WTC11 (cell line): ENCODE measurements around the gene TIGD7. TPM values are rescaled to one million over a fixed set of nuclear protein-coding genes. Genes with fewer than 3 reads are reported as not detected.

Source experiments
- ATAC-seq: fragments of 200-7000 bp; cut with Tn5 transposase; 2 replicates; pipeline ENCODE4 v1.10.0; 2021; ENCODE audit warnings: mild to moderate bottlenecking, moderate library complexity
- CTCF ChIA-PET: fragments of 300-600 bp; sonication (Branson Sonifier 250); formaldehyde crosslinking; loops from one replicate; lab custom pipeline; 2021; ENCODE audit warnings: antibody characterized with exemption; lab: Charles Lee
- POLR2A ChIA-PET: fragments of 350-600 bp; sonication (Branson Sonifier 250); formaldehyde crosslinking; loops from one replicate; lab custom pipeline; 2021; ENCODE audit warnings: antibody characterized with exemption; lab: Charles Lee
- DNase-seq: peaks from one replicate; pipeline ENCODE4 v3.0.0; 2021; ENCODE audit warnings: low spot score
- H3K27ac Mint-ChIP-seq: 2 replicates; pipeline ENCODE4 v1.8.0; 2021; ENCODE audit warnings: mixed read lengths
- H3K27me3 Mint-ChIP-seq: 2 replicates; pipeline ENCODE4 v1.8.0; 2021; ENCODE audit warnings: low read depth, mild to moderate bottlenecking, moderate library complexity, mixed read lengths
- H3K36me3 Mint-ChIP-seq: 2 replicates; pipeline ENCODE4 v1.8.0; 2021; ENCODE audit warnings: mixed read lengths
- H3K4me1 Mint-ChIP-seq: 2 replicates; pipeline ENCODE4 v1.8.0; 2022; ENCODE audit warnings: mixed read lengths
- H3K4me3 Mint-ChIP-seq: 2 replicates; pipeline ENCODE4 v1.8.0; 2021; ENCODE audit warnings: mild to moderate bottlenecking, moderate library complexity, mixed read lengths
- H3K9me3 Mint-ChIP-seq: 2 replicates; pipeline ENCODE4 v1.8.0; 2021; ENCODE audit warnings: mixed read lengths
- ATF2 ChIP-seq: sonication (generic); formaldehyde crosslinking; IDR thresholded peaks from 2 replicates; pipeline ENCODE4 v1.8.1; 2022; ENCODE audit warnings: low read depth, missing genetic modification reagents, borderline replicate concordance
- ATF6 ChIP-seq: sonication (generic); formaldehyde crosslinking; IDR thresholded peaks from 2 replicates; pipeline ENCODE4 v1.8.1; 2023; ENCODE audit warnings: mild to moderate bottlenecking, missing genetic modification reagents
- CBFB ChIP-seq: sonication (generic); formaldehyde crosslinking; IDR thresholded peaks from 2 replicates; pipeline ENCODE4 v1.8.1; 2022; ENCODE audit warnings: mild to moderate bottlenecking, low read depth, missing genetic modification reagents
- CREM ChIP-seq: sonication (generic); formaldehyde crosslinking; IDR thresholded peaks from 2 replicates; pipeline ENCODE4 v1.8.1; 2022; ENCODE audit warnings: mild to moderate bottlenecking, missing genetic modification reagents, moderate library complexity
- E2F1 ChIP-seq: sonication (generic); formaldehyde crosslinking; IDR thresholded peaks from 2 replicates; pipeline ENCODE4 v1.8.0; 2022; ENCODE audit warnings: mild to moderate bottlenecking, missing genetic modification reagents
- ELF4 ChIP-seq: sonication (generic); formaldehyde crosslinking; IDR thresholded peaks from 2 replicates; pipeline ENCODE4 v1.8.1; 2022; ENCODE audit warnings: low read depth, mild to moderate bottlenecking, moderate library complexity, missing genetic modification reagents
- ESRRA ChIP-seq: sonication (generic); formaldehyde crosslinking; IDR thresholded peaks from 2 replicates; pipeline ENCODE4 v1.8.1; 2022; ENCODE audit warnings: mild to moderate bottlenecking, missing genetic modification reagents, borderline replicate concordance
- FOXP1 ChIP-seq: sonication (generic); formaldehyde crosslinking; IDR thresholded peaks from 2 replicates; pipeline ENCODE4 v1.8.0; 2022; ENCODE audit warnings: missing genetic modification reagents, mild to moderate bottlenecking, moderate library complexity, borderline replicate concordance
- GABPB1 ChIP-seq: sonication (generic); formaldehyde crosslinking; IDR thresholded peaks from 2 replicates; pipeline ENCODE4 v1.8.1; 2023; ENCODE audit warnings: mild to moderate bottlenecking, missing genetic modification reagents
- MAX ChIP-seq: sonication (generic); formaldehyde crosslinking; IDR thresholded peaks from 2 replicates; pipeline ENCODE4 v1.8.0; 2022; ENCODE audit warnings: mild to moderate bottlenecking, missing genetic modification reagents
- MXD4 ChIP-seq: fragments of 250-450 bp; sonication (Bioruptor Pico); IDR thresholded peaks from 2 replicates; pipeline ENCODE4 v1.8.0; 2021; ENCODE audit warnings: mild to moderate bottlenecking, moderate library complexity, borderline replicate concordance
- SMAD4 ChIP-seq: sonication (generic); formaldehyde crosslinking; IDR thresholded peaks from 2 replicates; pipeline ENCODE4 v1.8.0; 2022; ENCODE audit warnings: mild to moderate bottlenecking, missing genetic modification reagents
- SOX15 ChIP-seq: fragments of 250-450 bp; sonication (Bioruptor Pico); IDR thresholded peaks from 2 replicates; pipeline ENCODE4 v1.9.0; 2021; ENCODE audit warnings: mild to moderate bottlenecking
- SP1 ChIP-seq: sonication (generic); formaldehyde crosslinking; conservative IDR thresholded peaks from 2 replicates; pipeline ENCODE4 v1.8.1; 2022; ENCODE audit warnings: missing genetic modification reagents
- TCF7 ChIP-seq: sonication (generic); formaldehyde crosslinking; IDR thresholded peaks from 2 replicates; pipeline ENCODE4 v1.8.0; 2022; ENCODE audit warnings: mild to moderate bottlenecking, low read depth, missing genetic modification reagents, moderate library complexity
- TP53 ChIP-seq: sonication (generic); formaldehyde crosslinking; IDR thresholded peaks from 2 replicates; pipeline ENCODE4 v1.8.1; 2023; ENCODE audit warnings: mild to moderate bottlenecking, missing genetic modification reagents
- USF1 ChIP-seq: sonication (generic); formaldehyde crosslinking; IDR thresholded peaks from 2 replicates; pipeline ENCODE4 v1.8.0; 2022; ENCODE audit warnings: mild to moderate bottlenecking, missing genetic modification reagents
- ZBTB21 ChIP-seq: sonication (generic); formaldehyde crosslinking; IDR thresholded peaks from 2 replicates; pipeline ENCODE4 v1.8.1; 2023; ENCODE audit warnings: mild to moderate bottlenecking, missing genetic modification reagents, borderline replicate concordance
- ZNF121 ChIP-seq: sonication (generic); formaldehyde crosslinking; IDR thresholded peaks from 2 replicates; pipeline ENCODE4 v1.8.0; 2023; ENCODE audit warnings: missing genetic modification reagents
- total RNA-seq: library from RNA; stranded (reverse); gene quantifications from 3 replicates; pipeline ENCODE4 v1.2.3, GENCODE V29; 2021

TIGD7 gene
- total RNA-seq, 1 experiment from 2014 or later: 7.0 TPM

- ChIA-PET CTCF (no interaction called here), POLR2A (no interaction called here)
- peak overlapping the region; percentile 53 for H3K4me3 Mint-ChIP-seq
- no peak overlapping the region for H3K27ac Mint-ChIP-seq
- peaks cover 14% of the 10 kb centered on the region for H3K9me3 Mint-ChIP-seq
- H3K27me3 Mint-ChIP-seq: peaks cover 61% of the 10 kb centered on the region
- ATAC-seq (no peak), DNase-seq (no peak)
- no peaks in the 10 kb centered on the region for H3K36me3 Mint-ChIP-seq
- no peak for TF ChIP-seq ATF2
- TF ChIP-seq E2F1 (CRISPR knock-in tag): no peak
- TF ChIP-seq FOXP1: no peak
- no peak for TF ChIP-seq SMAD4 (CRISPR knock-in tag)
- no peak for TF ChIP-seq MXD4 (CRISPR knock-in tag)
- no peak for TF ChIP-seq MAX (CRISPR knock-in tag)
- TF ChIP-seq ZNF121 (CRISPR knock-in tag): no peak
- TF ChIP-seq ELF4: no peak
- no peak for TF ChIP-seq ATF6 (CRISPR knock-in tag)
- TF ChIP-seq TCF7 (CRISPR knock-in tag): no peak
- TF ChIP-seq USF1 (CRISPR knock-in tag): no peak
- TF ChIP-seq SOX15 (CRISPR knock-in tag): no peak
- no peak for TF ChIP-seq CREM
- TF ChIP-seq ESRRA (CRISPR knock-in tag): no peak
- no peak for TF ChIP-seq SP1 (CRISPR knock-in tag)
- no peak for TF ChIP-seq CBFB (CRISPR knock-in tag)
- TF ChIP-seq ZBTB21 (CRISPR knock-in tag): no peak
- H3K4me1 Mint-ChIP-seq: peaks cover 6% of the 10 kb centered on the region; the same call in 1 of the 2 replicates
These were observed 42.7 kb downstream of the TIGD7 start for GRCh38 chr16:3262517-3262916.

- TF ChIP-seq GABPB1 (CRISPR knock-in tag): peak; percentile 27; the same call in 1 of the 2 replicates
- no peak for TF ChIP-seq TP53 (CRISPR knock-in tag)
- ChIA-PET POLR2A (no interaction called here), CTCF (no interaction called here)
- no peak overlapping the region for H3K4me3 Mint-ChIP-seq
- no peak for DNase-seq
- H3K27ac Mint-ChIP-seq: no peak overlapping the region
- no peak for ATAC-seq
- H3K27me3 Mint-ChIP-seq: peaks cover 67% of the 10 kb centered on the region
- peaks cover 6% of the 10 kb centered on the region; the same call in 1 of the 2 replicates for H3K4me1 Mint-ChIP-seq
- H3K36me3 Mint-ChIP-seq: no peaks in the 10 kb centered on the region
- peaks cover 7% of the 10 kb centered on the region for H3K9me3 Mint-ChIP-seq
These were observed 45.4 kb downstream of the TIGD7 start for GRCh38 chr16:3259836-3260235.
